A549 treated with RU486 at 1 μM for 4 hours (cell line): ENCODE data around the gene TMEM151A. TPM values are rescaled to one million over a fixed set of nuclear protein-coding genes. Genes with fewer than 3 reads are reported as not detected.

ENCODE experiments used
- total RNA-seq: library from RNA; stranded (reverse); fragments of 200-300 nt; extraction: Qiagen RNA extraction; gene quantifications from 5 replicates; pipeline ENCODE4 v1.2.3, GENCODE V29; 2022; ENCODE audit warnings: low read depth

The TMEM151A gene
- total RNA-seq: 1.6 to 4.3 TPM (median 3.9 TPM) in 5 replicates

GRCh38 chr11:66291706-66292542, at the start of gene TMEM151A:
Gene TMEM151A (plus strand): TSS chr11:66291894. CDS start chr11:66292014, 120 bp downstream.

GRCh38 chr11:66268244-66268951, 23.3 kb upstream of the TMEM151A start, which contains the start of gene RAB1B:
Gene RAB1B (plus strand): TSS chr11:66268639. CDS start chr11:66268680, 41 bp downstream.

DNA sequence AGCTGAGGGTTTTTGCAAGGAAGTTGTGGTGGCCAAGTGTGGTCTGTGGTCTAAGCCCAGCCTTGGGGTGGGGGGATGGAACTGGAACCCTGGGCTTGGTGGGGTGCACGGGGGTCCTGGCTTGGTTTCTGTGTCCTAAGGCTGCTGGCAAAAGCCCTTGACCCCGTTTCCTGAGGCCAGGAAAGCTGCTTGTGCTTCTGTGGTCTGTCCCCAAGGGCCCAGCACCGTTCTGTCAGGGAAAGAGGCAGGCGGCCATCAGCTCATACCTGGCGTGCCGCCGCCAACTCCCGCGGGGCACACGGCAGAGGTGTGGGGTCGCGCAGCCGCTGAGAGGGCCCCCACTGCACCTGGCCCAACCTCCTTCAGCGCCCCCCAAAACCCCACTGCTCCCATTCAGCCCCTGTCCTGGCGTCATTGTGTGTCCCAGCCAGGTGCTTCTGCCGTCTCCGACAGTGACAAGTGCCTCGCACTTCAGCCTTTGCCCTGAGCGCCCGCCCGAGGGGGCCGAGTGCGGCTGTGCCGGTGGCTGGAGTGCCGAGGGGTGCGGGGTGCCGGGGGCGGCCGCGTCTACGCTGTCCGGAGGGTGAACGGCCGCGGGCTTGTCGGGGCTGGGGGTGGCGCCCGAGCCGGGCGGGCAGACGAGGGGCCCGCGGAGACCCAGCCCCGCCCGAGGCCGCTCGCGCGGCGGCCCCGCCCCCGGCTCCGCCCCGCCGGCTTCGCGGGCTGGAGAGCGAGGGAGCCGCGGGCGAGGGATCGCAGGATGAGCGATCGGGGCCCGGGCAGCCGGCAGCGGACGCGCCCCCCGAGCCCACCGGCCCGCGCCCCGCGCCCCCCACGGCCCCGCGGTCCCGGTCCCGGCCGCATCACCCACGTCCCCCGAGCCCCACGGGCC, 14.0 kb upstream of the TMEM151A start, which contains the start of gene CNIH2:
CNIH2 (plus strand) TSS at position 705 of the 892 bp plus-strand sequence. CDS start 282 bp downstream, outside the sequence.

DNA sequence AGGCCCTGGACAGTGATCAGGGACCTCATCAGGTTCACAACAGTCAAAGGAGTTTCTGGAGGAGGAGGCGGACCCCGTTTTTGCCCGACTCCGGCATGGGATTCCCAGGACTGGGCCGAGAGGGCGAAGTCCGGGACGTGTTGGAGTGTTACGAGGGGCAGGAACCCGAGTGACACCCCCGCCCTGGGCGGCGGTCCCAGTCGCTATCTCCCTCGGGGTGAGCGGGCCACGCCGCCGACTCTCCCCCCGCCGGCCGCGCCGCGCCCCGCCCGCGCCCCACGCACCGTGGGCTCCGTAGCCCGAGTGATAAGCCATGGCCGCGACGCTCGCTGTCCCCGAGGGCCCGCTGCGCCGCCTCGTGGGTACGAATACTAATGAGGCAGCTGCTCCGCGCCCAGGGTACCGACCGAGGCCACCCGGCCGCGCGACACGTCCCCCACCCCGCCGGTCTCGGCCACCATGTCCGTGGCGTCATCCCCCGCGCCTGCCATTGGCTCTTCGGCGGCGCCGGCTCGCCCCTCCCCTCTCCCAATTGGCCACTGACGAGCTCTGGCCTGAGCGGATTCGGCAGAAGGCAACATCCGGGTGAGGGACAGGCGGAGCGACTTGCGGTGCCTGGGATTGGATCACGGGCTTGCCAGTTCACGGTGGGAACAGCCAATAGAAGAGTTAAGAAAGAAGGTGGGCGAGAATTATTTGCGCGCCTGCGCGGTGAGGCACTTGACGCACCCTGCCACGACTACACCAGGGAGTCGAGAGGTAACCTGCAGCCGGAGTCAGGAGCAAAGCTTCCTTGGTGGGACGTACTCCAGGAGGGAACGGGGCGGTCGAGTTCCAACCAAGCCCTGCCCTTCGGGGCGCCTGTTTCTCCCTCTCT, 2.8 kb upstream of the TMEM151A start, which contains the start of gene YIF1A:
YIF1A (minus strand) TSS at position 473 of the 877 bp plus-strand sequence; CDS start at position 315, 158 bp downstream.

DNA sequence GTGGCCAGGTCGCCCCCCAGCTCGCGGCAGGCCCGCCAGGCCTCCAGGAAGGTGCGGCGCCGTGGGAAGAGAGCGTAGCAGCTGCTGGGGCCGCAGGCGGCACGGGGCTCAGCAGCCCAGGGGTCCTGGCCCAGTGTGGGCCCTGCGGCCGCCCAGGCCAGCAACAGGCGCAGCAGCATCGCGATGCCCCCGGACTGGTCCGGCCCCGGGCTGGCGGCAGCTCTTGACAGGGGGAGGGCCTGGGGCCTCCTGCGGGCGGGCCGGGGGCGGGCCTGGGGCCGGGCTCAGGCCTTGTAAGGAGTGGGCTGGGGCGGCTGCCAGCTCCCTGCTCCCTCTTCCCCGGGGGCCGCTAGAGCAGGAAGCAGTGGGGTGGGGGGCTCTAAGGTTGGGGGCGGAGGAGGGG, 25.2 kb downstream of the TMEM151A start, which contains the start of gene CD248:
CD248 (minus strand) TSS at position 196 of the 403 bp plus-strand sequence; CDS start at position 179, 17 bp downstream.

GRCh38 chr11:66336234-66337102, 44.8 kb downstream of the TMEM151A start, which contains the start of gene RIN1:
Gene RIN1 (minus strand): TSS chr11:66336434. CDS start chr11:66336402, 32 bp downstream.

DNA sequence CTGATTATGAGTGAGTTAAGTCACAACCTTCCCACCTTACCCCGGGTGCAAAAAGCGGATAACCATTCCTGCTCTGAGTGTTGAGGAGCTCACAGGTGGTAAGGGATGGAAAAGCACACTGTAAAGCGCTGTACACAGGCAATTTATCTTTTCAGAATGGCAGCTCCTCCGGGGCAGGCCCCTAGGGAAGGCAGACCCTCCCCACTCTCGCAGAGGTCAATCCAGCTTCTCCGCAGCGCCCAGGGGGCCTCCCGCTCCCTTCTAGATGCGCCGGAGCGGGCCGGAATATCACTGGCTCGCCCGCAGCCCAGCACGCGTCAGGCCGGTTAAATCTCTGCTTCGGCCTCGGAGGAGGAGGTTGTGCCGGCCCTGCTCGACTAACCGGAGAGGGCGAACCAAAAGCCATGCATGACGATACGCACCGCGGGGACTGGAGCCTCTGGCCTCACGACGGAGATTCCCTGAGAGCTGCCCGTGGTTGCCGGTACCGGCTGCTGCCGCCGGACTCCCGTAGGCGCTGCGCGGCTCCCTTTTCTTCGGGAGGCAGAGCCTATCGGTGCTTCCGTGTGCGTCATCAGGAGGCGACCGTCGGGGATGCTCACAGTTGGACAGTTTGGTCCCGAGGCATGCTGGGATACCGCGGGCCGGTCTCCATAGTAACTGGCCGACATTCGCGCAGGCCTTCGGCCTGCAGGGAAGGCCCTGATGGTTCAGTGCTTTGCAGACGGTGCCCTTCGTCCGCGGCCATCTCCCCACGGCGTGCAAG, 53.0 kb downstream of the TMEM151A start, which contains the start of gene BRMS1:
BRMS1 (minus strand) TSS at position 555 of the 766 bp plus-strand sequence. CDS start 2,870 bp downstream, outside the sequence.

Other genes starting within 250 kb of the TMEM151A start
- not detected in 5 replicates for gene GAL3ST3, start 242.7 kb upstream of the TMEM151A start, total RNA-seq
- gene SF3B2, start 239.5 kb upstream of the TMEM151A start, total RNA-seq: 168 to 198 TPM (median 172 TPM) in 5 replicates
- gene PACS1, start 221.6 kb upstream of the TMEM151A start, total RNA-seq: 48.7 to 80.4 TPM (median 65.1 TPM) in 5 replicates
- gene KLC2, start 34.2 kb upstream of the TMEM151A start, total RNA-seq: 38.0 to 47.4 TPM (median 45.0 TPM) in 5 replicates
- 124 to 152 TPM (median 145 TPM) in 5 replicates for gene RAB1B, start 23.3 kb upstream of the TMEM151A start, total RNA-seq
- 1.4 to 3.7 TPM (median 2.9 TPM) in 5 replicates for gene CNIH2, start 13.7 kb upstream of the TMEM151A start, total RNA-seq
- gene YIF1A, start 2.8 kb upstream of the TMEM151A start, total RNA-seq: 88.2 to 117 TPM (median 116 TPM) in 5 replicates
- 0.05 TPM in 1 of 5 replicates, not detected in the others for gene CD248, start 25.1 kb downstream of the TMEM151A start, total RNA-seq
- 26.8 to 43.4 TPM (median 39.3 TPM) in 5 replicates for gene RIN1, start 44.5 kb downstream of the TMEM151A start, total RNA-seq
- 77.8 to 106 TPM (median 89.7 TPM) in 5 replicates for gene BRMS1, start 53.2 kb downstream of the TMEM151A start, total RNA-seq
- gene B4GAT1, start 55.7 kb downstream of the TMEM151A start, total RNA-seq: 13.2 to 19.8 TPM (median 18.8 TPM) in 5 replicates
- gene SLC29A2, start 79.9 kb downstream of the TMEM151A start, total RNA-seq: 2.6 to 5.4 TPM (median 4.9 TPM) in 5 replicates
- gene NPAS4, start 129.1 kb downstream of the TMEM151A start, total RNA-seq: not detected in 5 replicates
- gene MRPL11, start 147.0 kb downstream of the TMEM151A start, total RNA-seq: 87.3 to 129 TPM (median 112 TPM) in 5 replicates
- gene PELI3, start 175.0 kb downstream of the TMEM151A start, total RNA-seq: 4.3 to 6.6 TPM (median 5.7 TPM) in 5 replicates
- 48.5 to 54.5 TPM (median 51.5 TPM) in 5 replicates for gene DPP3, start 188.5 kb downstream of the TMEM151A start, total RNA-seq
- 8.5 to 11.3 TPM (median 9.7 TPM) in 5 replicates for gene BBS1, start 218.7 kb downstream of the TMEM151A start, total RNA-seq